WTC11 (cell line): Measurements from ENCODE around the gene PLCZ1. TPM values are rescaled to one million over a fixed set of nuclear protein-coding genes. Genes with fewer than 3 reads are reported as not detected.
A peak's percentile ranks its signal among the peaks of the same experiment; 100 is the strongest.

Experiments
- ATAC-seq: fragments of 200-7000 bp; cut with Tn5 transposase; 2 replicates; pipeline ENCODE4 v1.10.0; 2021; ENCODE audit warnings: mild to moderate bottlenecking, moderate library complexity
- Bru-seq: library from RNA; stranded (reverse); fragments of 400-500 nt; gene quantifications from one replicate; lab custom pipeline; 2021; lab: Mats Ljungman, UMichigan
- CTCF ChIA-PET: fragments of 300-600 bp; sonication (Branson Sonifier 250); formaldehyde crosslinking; loops from one replicate; lab custom pipeline; 2021; ENCODE audit warnings: antibody characterized with exemption; lab: Charles Lee
- POLR2A ChIA-PET: fragments of 350-600 bp; sonication (Branson Sonifier 250); formaldehyde crosslinking; loops from one replicate; lab custom pipeline; 2021; ENCODE audit warnings: antibody characterized with exemption; lab: Charles Lee
- DNase-seq: peaks from one replicate; pipeline ENCODE4 v3.0.0; 2021; ENCODE audit warnings: low spot score
- H3K27ac Mint-ChIP-seq: 2 replicates; pipeline ENCODE4 v1.8.0; 2021; ENCODE audit warnings: mixed read lengths
- H3K27me3 Mint-ChIP-seq: 2 replicates; pipeline ENCODE4 v1.8.0; 2021; ENCODE audit warnings: low read depth, mild to moderate bottlenecking, moderate library complexity, mixed read lengths
- H3K36me3 Mint-ChIP-seq: 2 replicates; pipeline ENCODE4 v1.8.0; 2021; ENCODE audit warnings: mixed read lengths
- H3K4me1 Mint-ChIP-seq: 2 replicates; pipeline ENCODE4 v1.8.0; 2022; ENCODE audit warnings: mixed read lengths
- H3K4me3 Mint-ChIP-seq: 2 replicates; pipeline ENCODE4 v1.8.0; 2021; ENCODE audit warnings: mild to moderate bottlenecking, moderate library complexity, mixed read lengths
- H3K9me3 Mint-ChIP-seq: 2 replicates; pipeline ENCODE4 v1.8.0; 2021; ENCODE audit warnings: mixed read lengths
- AR ChIP-seq: fragments of 250-450 bp; sonication (Bioruptor Pico); IDR thresholded peaks from 2 replicates; pipeline ENCODE4 v1.9.0; 2021; ENCODE audit warnings: mild to moderate bottlenecking
- E2F1 ChIP-seq: sonication (generic); formaldehyde crosslinking; IDR thresholded peaks from 2 replicates; pipeline ENCODE4 v1.8.0; 2022; ENCODE audit warnings: mild to moderate bottlenecking, missing genetic modification reagents
- ERG ChIP-seq: fragments of 250-450 bp; sonication (Bioruptor Pico); IDR thresholded peaks from 2 replicates; pipeline ENCODE4 v1.8.0; 2021; ENCODE audit warnings: mild to moderate bottlenecking
- ETV6 ChIP-seq: sonication (generic); formaldehyde crosslinking; IDR thresholded peaks from 2 replicates; pipeline ENCODE4 v1.8.1; 2022; ENCODE audit warnings: mild to moderate bottlenecking, missing genetic modification reagents
- HMGXB4 ChIP-seq: sonication (generic); formaldehyde crosslinking; IDR thresholded peaks from 2 replicates; pipeline ENCODE4 v1.8.1; 2023; ENCODE audit warnings: mild to moderate bottlenecking, moderate library complexity, missing genetic modification reagents
- MYBL2 ChIP-seq: sonication (generic); formaldehyde crosslinking; IDR thresholded peaks from 2 replicates; pipeline ENCODE4 v1.8.1; 2023; ENCODE audit warnings: mild to moderate bottlenecking, moderate library complexity, missing genetic modification reagents
- NFE2L1 ChIP-seq: sonication (generic); formaldehyde crosslinking; IDR thresholded peaks from 2 replicates; pipeline ENCODE4 v1.8.1; 2023; ENCODE audit warnings: missing genetic modification reagents
- RORB ChIP-seq: fragments of 250-450 bp; sonication (Bioruptor Pico); IDR thresholded peaks from 2 replicates; pipeline ENCODE4 v1.9.0; 2021; ENCODE audit warnings: mild to moderate bottlenecking
- ZBTB43 ChIP-seq: sonication (generic); formaldehyde crosslinking; IDR thresholded peaks from 2 replicates; pipeline ENCODE4 v1.8.1; 2023; ENCODE audit warnings: mild to moderate bottlenecking, missing genetic modification reagents
- ZNF263 ChIP-seq: sonication (generic); formaldehyde crosslinking; IDR thresholded peaks from 2 replicates; pipeline ENCODE4 v1.8.1; 2022; ENCODE audit warnings: low read depth, mild to moderate bottlenecking, moderate library complexity, missing genetic modification reagents
- ZNF416 ChIP-seq: fragments of 250-450 bp; sonication (Bioruptor Pico); IDR thresholded peaks from 2 replicates; pipeline ENCODE4 v1.9.0; 2021; ENCODE audit warnings: mild to moderate bottlenecking, inconsistent platforms
- ZSCAN18 ChIP-seq: fragments of 250-450 bp; sonication (Bioruptor Pico); IDR thresholded peaks from 2 replicates; pipeline ENCODE4 v2.1.2; 2022; ENCODE audit warnings: mild to moderate bottlenecking, moderate library complexity
- long read RNA-seq, 3 experiments: library from RNA in 1 of 3; library from capped mRNA in 1 of 3; library from polyadenylated mRNA in 1 of 3; unstranded in 2 of 3; stranded (forward) in 1 of 3; transcript quantifications; one replicate each; pipeline ENCODE4 v2.0.0, GENCODE V29; 2021
- total RNA-seq: library from RNA; stranded (reverse); gene quantifications from 3 replicates; pipeline ENCODE4 v1.2.3, GENCODE V29; 2021
- TF ChIP-seq, protein P1 (sequence below): fragments of 250-450 bp; sonication (Bioruptor Pico); IDR thresholded peaks from 2 replicates; pipeline ENCODE4 v1.9.0; 2021; ENCODE audit warnings: mild to moderate bottlenecking, borderline replicate concordance
- TF ChIP-seq, protein P2 (sequence below): sonication (generic); formaldehyde crosslinking; IDR thresholded peaks from 2 replicates; pipeline ENCODE4 v1.8.1; 2023; ENCODE audit warnings: mild to moderate bottlenecking, missing genetic modification reagents, borderline replicate concordance
- TF ChIP-seq, protein P3 (sequence below): sonication (generic); formaldehyde crosslinking; IDR thresholded peaks from 2 replicates; pipeline ENCODE4 v1.8.0; 2022; ENCODE audit warnings: mild to moderate bottlenecking, missing genetic modification reagents
- TF ChIP-seq, protein P4 (sequence below): fragments of 250-450 bp; sonication (Bioruptor Pico); conservative IDR thresholded peaks from 2 replicates; pipeline ENCODE4 v1.9.0; 2021; ENCODE audit warnings: mild to moderate bottlenecking

PLCZ1 gene
- not detected in 3 replicates for total RNA-seq
- percentile 18 among the genes with signal in this experiment for Bru-seq, nascent RNA
- long read RNA-seq, experiment 1, result 0 reads
- long read RNA-seq, experiment 2, result 0 reads
- long read RNA-seq, experiment 3, result 0 reads

DNA sequence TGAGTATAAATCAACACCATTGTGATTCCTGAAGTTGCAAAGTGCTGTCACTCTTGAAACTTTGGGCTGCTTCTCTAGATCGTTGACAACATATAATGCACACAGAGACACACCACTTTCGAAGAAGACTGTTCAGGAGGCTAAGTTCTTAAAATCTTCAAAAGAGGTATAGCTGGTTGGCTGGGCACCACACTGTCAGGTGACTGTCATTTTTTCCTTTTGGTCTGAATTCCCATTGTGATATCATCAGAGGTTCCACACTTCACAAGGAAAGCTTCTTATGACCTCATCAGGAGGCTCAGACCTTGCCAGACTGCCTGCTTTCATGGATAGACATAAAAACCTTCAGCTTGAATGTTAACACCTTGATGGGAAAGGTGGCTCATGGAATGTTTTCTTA is at the start of gene PLCZ1, which contains the start of gene CAPZA3:
Gene PLCZ1, minus strand, starts transcription at position 194 of the 400 bp plus-strand sequence. CDS start 641 bp downstream, outside the sequence.
Gene CAPZA3, plus strand, starts transcription at position 301 of the 400 bp plus-strand sequence. CDS start 150 bp downstream, outside the sequence.
- Mint-ChIP-seq H3K4me3 (no peak within 1 kb of the TSS), H3K4me1 (no peaks in the 10 kb centered on the region), H3K9me3 (peaks cover 33% of the 10 kb centered on the region), H3K27ac (no peak within 1 kb of the TSS), H3K36me3 (peaks cover 18% of the 10 kb centered on the region), H3K27me3 (no peaks in the 10 kb centered on the region; the same call in 1 of the 2 replicates)
- TF ChIP-seq, protein P1, sequence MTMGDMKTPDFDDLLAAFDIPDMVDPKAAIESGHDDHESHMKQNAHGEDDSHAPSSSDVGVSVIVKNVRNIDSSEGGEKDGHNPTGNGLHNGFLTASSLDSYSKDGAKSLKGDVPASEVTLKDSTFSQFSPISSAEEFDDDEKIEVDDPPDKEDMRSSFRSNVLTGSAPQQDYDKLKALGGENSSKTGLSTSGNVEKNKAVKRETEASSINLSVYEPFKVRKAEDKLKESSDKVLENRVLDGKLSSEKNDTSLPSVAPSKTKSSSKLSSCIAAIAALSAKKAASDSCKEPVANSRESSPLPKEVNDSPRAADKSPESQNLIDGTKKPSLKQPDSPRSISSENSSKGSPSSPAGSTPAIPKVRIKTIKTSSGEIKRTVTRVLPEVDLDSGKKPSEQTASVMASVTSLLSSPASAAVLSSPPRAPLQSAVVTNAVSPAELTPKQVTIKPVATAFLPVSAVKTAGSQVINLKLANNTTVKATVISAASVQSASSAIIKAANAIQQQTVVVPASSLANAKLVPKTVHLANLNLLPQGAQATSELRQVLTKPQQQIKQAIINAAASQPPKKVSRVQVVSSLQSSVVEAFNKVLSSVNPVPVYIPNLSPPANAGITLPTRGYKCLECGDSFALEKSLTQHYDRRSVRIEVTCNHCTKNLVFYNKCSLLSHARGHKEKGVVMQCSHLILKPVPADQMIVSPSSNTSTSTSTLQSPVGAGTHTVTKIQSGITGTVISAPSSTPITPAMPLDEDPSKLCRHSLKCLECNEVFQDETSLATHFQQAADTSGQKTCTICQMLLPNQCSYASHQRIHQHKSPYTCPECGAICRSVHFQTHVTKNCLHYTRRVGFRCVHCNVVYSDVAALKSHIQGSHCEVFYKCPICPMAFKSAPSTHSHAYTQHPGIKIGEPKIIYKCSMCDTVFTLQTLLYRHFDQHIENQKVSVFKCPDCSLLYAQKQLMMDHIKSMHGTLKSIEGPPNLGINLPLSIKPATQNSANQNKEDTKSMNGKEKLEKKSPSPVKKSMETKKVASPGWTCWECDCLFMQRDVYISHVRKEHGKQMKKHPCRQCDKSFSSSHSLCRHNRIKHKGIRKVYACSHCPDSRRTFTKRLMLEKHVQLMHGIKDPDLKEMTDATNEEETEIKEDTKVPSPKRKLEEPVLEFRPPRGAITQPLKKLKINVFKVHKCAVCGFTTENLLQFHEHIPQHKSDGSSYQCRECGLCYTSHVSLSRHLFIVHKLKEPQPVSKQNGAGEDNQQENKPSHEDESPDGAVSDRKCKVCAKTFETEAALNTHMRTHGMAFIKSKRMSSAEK (CRISPR knock-in tag), result no peak
- TF ChIP-seq NFE2L1 (CRISPR knock-in tag) (no peak), MYBL2 (CRISPR knock-in tag) (no peak), ZNF416 (CRISPR knock-in tag) (no peak), ZSCAN18 (CRISPR knock-in tag) (no peak), RORB (CRISPR knock-in tag) (no peak), ETV6 (no peak), HMGXB4 (CRISPR knock-in tag) (no peak), E2F1 (no peak), ZNF263 (CRISPR knock-in tag) (no peak), ERG (CRISPR knock-in tag) (no peak), AR (no peak), ZBTB43 (CRISPR knock-in tag) (no peak)
- TF ChIP-seq, protein P2, sequence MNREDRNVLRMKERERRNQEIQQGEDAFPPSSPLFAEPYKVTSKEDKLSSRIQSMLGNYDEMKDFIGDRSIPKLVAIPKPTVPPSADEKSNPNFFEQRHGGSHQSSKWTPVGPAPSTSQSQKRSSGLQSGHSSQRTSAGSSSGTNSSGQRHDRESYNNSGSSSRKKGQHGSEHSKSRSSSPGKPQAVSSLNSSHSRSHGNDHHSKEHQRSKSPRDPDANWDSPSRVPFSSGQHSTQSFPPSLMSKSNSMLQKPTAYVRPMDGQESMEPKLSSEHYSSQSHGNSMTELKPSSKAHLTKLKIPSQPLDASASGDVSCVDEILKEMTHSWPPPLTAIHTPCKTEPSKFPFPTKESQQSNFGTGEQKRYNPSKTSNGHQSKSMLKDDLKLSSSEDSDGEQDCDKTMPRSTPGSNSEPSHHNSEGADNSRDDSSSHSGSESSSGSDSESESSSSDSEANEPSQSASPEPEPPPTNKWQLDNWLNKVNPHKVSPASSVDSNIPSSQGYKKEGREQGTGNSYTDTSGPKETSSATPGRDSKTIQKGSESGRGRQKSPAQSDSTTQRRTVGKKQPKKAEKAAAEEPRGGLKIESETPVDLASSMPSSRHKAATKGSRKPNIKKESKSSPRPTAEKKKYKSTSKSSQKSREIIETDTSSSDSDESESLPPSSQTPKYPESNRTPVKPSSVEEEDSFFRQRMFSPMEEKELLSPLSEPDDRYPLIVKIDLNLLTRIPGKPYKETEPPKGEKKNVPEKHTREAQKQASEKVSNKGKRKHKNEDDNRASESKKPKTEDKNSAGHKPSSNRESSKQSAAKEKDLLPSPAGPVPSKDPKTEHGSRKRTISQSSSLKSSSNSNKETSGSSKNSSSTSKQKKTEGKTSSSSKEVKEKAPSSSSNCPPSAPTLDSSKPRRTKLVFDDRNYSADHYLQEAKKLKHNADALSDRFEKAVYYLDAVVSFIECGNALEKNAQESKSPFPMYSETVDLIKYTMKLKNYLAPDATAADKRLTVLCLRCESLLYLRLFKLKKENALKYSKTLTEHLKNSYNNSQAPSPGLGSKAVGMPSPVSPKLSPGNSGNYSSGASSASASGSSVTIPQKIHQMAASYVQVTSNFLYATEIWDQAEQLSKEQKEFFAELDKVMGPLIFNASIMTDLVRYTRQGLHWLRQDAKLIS (CRISPR knock-in tag), result no peak
- TF ChIP-seq, protein P3, sequence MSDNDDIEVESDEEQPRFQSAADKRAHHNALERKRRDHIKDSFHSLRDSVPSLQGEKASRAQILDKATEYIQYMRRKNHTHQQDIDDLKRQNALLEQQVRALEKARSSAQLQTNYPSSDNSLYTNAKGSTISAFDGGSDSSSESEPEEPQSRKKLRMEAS, result no peak
- TF ChIP-seq, protein P4, sequence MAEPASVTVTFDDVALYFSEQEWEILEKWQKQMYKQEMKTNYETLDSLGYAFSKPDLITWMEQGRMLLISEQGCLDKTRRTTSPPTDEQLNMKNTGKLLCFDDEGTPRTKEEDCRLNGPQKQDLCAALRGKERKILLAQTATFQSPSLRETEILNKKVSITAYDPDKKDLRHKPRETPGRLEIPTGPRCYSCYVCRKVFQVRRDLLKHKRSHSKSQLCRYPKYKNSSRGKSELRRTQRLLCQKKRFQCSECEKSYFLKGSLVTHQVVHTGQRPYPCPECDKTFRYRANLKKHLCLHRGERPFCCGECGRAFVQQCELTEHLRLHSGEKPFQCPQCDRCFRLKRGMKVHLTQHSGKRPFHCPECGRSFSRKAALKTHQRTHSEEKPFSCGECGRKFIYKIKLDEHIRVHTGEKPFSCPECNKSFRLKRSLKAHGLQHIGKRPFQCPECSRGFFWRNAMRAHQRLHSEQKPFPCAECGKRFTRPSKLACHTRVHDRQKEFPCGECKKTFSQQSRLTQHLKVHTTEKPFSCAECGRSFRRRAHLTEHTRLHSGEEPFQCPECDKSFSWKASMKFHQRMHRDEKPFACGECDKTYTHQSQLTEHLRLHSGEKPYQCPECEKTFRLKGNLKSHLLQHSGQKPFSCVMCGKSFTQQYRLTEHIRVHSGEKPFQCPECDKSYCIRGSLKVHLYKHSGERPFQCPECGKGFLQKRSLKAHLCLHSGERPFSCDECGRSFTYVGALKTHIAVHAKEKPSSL (CRISPR knock-in tag), result no peak
- no peak for DNase-seq
- no peak for ATAC-seq
- ChIA-PET POLR2A (no interaction called here), CTCF (no interaction called here)
